Tibial artery (tissue), 4 donors: ENCODE measurements around the gene ACTR8.

Experiments
- DNase-seq, 2 donors: peaks; one replicate each; pipeline ENCODE4 v3.0.0-alpha.2; 2019
- H3K27ac ChIP-seq, 2 donors: fragments of 200-600 bp; sonication (generic) in 1 of 2; 1 replicate in 1 of 2; 2 replicates in 1 of 2; pipeline ENCODE4 v1.5.1; 2018 to 2019; ENCODE audit warnings: mild to moderate bottlenecking in 1 of 2
- H3K27me3 ChIP-seq, 2 donors: fragments of 200-600 bp; sonication (generic) in 1 of 2; one replicate each; pipeline versions ENCODE4 v1.5.1 to v1.6.0; 2016 to 2019
- H3K36me3 ChIP-seq, 3 donors: fragments of 200-600 bp; sonication (generic) in 2 of 3; one replicate each; pipeline ENCODE4 v1.5.1; 2016 to 2019; ENCODE audit warnings: mild to moderate bottlenecking in 2 of 3
- H3K4me1 ChIP-seq, 4 donors: fragments of 200-600 bp; sonication (generic) in 2 of 4; 1 replicate in 3 of 4; 2 replicates in 1 of 4; pipeline ENCODE4 v1.5.1; 2016 to 2019
- H3K4me3 ChIP-seq, 2 donors: fragments of 200-600 bp; sonication (generic) in 1 of 2; 1 replicate in 1 of 2; 2 replicates in 1 of 2; pipeline ENCODE4 v1.5.1; 2018 to 2019; ENCODE audit warnings: mild to moderate bottlenecking in 2 of 2
- H3K9me3 ChIP-seq, 3 donors: fragments of 200-600 bp; sonication (generic) in 1 of 3; one replicate each; pipeline ENCODE4 v1.5.1; 2016 to 2019
- CTCF ChIP-seq, 2 experiments: fragments of 200-600 bp in 1 of 2; fragments of 450-650 bp in 1 of 2; IDR thresholded peaks; one replicate each; pipeline ENCODE4 v1.5.1; 2017 to 2019; ENCODE audit warnings: antibody characterized with exemption in 2 of 2, mild to moderate bottlenecking in 1 of 2, moderate library complexity in 1 of 2
- intact Hi-C: fragments of 100-400 bp; cut with DNase I; formaldehyde crosslinking; loops from one replicate; pipeline ENCODE4 v1.15.0; 2023; ENCODE audit warnings: low total_unique reads

Gene ACTR8

DNA sequence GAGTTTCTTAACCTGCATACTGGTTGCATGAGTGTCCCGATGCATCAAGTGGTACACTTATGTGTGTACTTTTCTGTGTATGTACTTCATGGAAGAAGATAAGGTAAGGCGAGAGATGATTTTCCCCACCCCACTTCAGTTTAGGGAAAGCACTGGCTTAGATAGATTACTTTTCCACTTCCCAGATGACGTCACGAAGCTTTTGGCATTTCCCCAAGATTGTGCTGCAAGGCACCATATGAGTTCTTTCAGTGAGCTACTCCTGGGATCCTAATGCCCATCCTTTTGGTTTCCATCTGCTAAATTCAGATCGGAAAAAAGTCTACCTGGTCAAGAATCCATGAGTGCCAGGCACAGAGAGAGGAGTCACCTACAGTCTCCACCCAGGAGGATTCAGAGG lies 31.1 kb downstream of the ACTR8 start:
- peaks cover 0 to 20% of the 10 kb centered on the region in 2 donors for H3K27me3 ChIP-seq
- H3K9me3 ChIP-seq: no peaks in the 10 kb centered on the region
- H3K36me3 ChIP-seq: no peaks in the 10 kb centered on the region
- no peak overlapping the region for H3K4me3 ChIP-seq
- no peak for TF ChIP-seq CTCF (IDR thresholded peaks at IDR 0.05)
- DNase-seq: no peak
- H3K27ac ChIP-seq: no peak overlapping the region
- intact Hi-C loops: no loop called here
- H3K4me1 ChIP-seq: peaks cover 0 to 13% (median 6%) of the 10 kb centered on the region in 4 donors

DNA sequence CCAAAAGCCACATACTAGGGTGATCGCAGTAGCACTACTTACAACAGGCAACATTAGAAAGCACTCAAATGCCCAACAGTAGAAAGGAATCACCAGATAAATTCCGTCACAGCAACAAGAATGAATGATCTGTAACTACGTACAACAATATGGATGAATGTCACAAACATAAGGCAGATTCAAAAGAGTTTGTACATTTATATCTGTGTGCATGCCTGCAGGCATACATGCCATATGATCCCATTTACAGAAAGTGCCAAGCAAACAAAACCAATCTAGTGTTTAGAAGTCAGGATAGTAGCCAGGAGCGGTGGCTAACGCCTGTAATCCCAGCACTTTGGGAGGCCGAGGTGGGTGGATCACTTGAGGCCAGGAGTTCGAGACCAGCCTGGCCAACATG lies 32.0 kb downstream of the ACTR8 start:
- Histone ChIP-seq H3K4me3 (no peak overlapping the region), H3K4me1 (peaks cover 0 to 21% (median 6%) of the 10 kb centered on the region in 4 donors), H3K9me3 (no peaks in the 10 kb centered on the region), H3K27me3 (peaks cover 0 to 20% of the 10 kb centered on the region in 2 donors), H3K27ac (no peak overlapping the region), H3K36me3 (no peaks in the 10 kb centered on the region)
- TF ChIP-seq CTCF (IDR thresholded peaks at IDR 0.05): no peak
- DNase-seq: no peak
- intact Hi-C loops: no loop called here

DNA sequence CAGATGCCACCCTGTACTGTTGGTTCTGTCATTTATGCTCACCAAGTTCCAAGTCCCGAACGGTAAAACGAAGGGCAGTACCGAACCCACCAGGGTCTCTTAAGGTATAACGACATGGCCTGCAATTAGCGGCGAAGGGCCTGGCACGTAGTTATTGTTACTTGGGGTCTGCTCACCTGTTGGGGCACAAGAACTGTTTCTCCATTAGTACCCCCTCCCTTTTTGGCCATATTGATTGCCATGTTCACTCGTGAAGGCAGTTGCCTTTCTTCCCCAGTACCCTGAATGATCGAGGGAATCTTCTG lies 35.1 kb downstream of the ACTR8 start:
- Histone ChIP-seq H3K36me3 (no peaks in the 10 kb centered on the region), H3K27ac (no peak overlapping the region), H3K4me3 (peak overlapping the region; percentile 56 to 71), H3K27me3 (peaks cover 0 to 20% of the 10 kb centered on the region in 2 donors), H3K9me3 (no peaks in the 10 kb centered on the region), H3K4me1 (peaks cover 0 to 37% (median 6%) of the 10 kb centered on the region in 4 donors)
- DNase-seq: no peak
- no peak for TF ChIP-seq CTCF (IDR thresholded peaks at IDR 0.05)
- intact Hi-C loops: no loop called here

DNA sequence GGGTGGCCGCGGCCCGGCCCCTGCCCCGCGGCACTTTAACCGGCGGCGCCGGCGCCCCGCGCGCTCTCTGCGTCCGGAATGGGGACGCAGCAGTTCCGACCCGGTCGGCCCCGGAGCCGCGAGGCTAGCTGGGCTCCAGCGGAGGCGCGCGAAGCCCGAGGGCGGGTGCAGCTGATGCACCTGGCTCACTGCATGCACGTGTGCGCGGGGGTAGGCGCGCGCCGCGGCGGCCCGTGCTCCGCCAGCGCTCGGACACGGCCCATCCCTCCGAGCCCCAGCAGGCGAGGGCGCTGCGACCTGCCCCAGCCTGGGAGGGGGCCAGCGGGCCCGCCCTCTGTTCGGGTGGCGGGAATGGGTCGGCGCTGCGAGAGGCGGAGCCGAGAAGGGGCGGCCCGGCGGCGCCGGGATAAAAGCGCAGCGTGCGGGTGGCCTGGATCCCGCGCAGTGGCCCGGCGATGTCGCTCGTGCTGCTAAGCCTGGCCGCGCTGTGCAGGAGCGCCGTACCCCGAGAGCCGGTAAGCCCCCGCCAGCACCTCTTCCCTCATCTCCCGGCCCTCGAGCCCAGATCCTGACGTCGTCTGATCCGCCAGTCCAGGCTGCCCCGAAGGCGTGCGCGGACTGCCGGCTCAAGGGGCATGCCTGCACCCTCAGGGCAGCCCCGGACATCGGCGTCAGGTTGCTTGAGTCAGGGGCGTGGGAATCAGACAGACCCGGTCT lies 35.7 kb downstream of the ACTR8 start, which contains the start of the genes CHDH and IL17RB:
CHDH (minus strand) TSS at position 286 of the 717 bp plus-strand sequence. CDS start 22,411 bp downstream, outside the sequence.
IL17RB (plus strand) TSS at position 435 of the 717 bp plus-strand sequence; CDS start at position 456, 21 bp downstream.
- intact Hi-C loops: no loop called here

GRCh38 chr3:53845881-53846133 lies 36.1 kb downstream of the ACTR8 start:
- peaks cover 0 to 20% of the 10 kb centered on the region in 2 donors for H3K27me3 ChIP-seq
- DNase-seq: no peak
- no peaks in the 10 kb centered on the region for H3K9me3 ChIP-seq
- peak overlapping the region in 1 of 2 donors; percentile 41 for H3K27ac ChIP-seq
- H3K4me3 ChIP-seq: peak overlapping the region; percentile 56 to 71
- no peaks in the 10 kb centered on the region for H3K36me3 ChIP-seq
- intact Hi-C loops: no loop called here
- H3K4me1 ChIP-seq: peaks cover 0 to 37% (median 6%) of the 10 kb centered on the region in 4 donors
- no peak for TF ChIP-seq CTCF (IDR thresholded peaks at IDR 0.05)

More for the DNA sequence above, 35.7 kb downstream of the ACTR8 start, which contains the start of the genes CHDH and IL17RB:
- no peak for TF ChIP-seq CTCF (IDR thresholded peaks at IDR 0.05)
- H3K4me3 ChIP-seq: peak within 1 kb of the TSS; percentile 56 to 71
- peaks cover 0 to 20% of the 10 kb centered on the region in 2 donors for H3K27me3 ChIP-seq
- H3K9me3 ChIP-seq: no peaks in the 10 kb centered on the region
- peaks cover 0 to 37% (median 6%) of the 10 kb centered on the region in 4 donors for H3K4me1 ChIP-seq
- no peak for DNase-seq
- H3K36me3 ChIP-seq: no peaks in the 10 kb centered on the region
- peak within 1 kb of the TSS in 1 of 2 donors; percentile 41 for H3K27ac ChIP-seq
